Spleen (tissue), 11 donors: Measurements from ENCODE around the gene CSNK1D. TPM values are rescaled to one million over a fixed set of nuclear protein-coding genes. Genes with fewer than 3 reads are reported as not detected.

Experiments
- DNase-seq: peaks from one replicate; pipeline ENCODE4 v3.0.0-alpha.2; 2020
- H3K27ac ChIP-seq, 8 donors: fragments of 200-600 bp; sonication (generic) in 7 of 8; 1 replicate in 4 of 8; 2 replicates in 4 of 8; pipeline versions ENCODE4 v1.5.0 to v1.8.0; 2016 to 2021; ENCODE audit warnings: inconsistent platforms in 4 of 8, mild to moderate bottlenecking in 4 of 8, moderate library complexity in 1 of 8
- H3K27me3 ChIP-seq, 7 donors: fragments of 200-600 bp; sonication (generic) in 6 of 7; replicated peaks in 1 of 7; 1 replicate in 4 of 7; 2 replicates in 3 of 7; pipeline versions ENCODE4 v1.5.0 to v1.8.0; 2016 to 2021; ENCODE audit warnings: inconsistent platforms in 3 of 7, mild to moderate bottlenecking in 1 of 7
- H3K36me3 ChIP-seq, 6 donors: fragments of 200-600 bp; sonication (generic) in 5 of 6; 1 replicate in 4 of 6; 2 replicates in 2 of 6; pipeline versions ENCODE4 v1.5.0 to v1.8.0; 2016 to 2021; ENCODE audit warnings: inconsistent platforms in 2 of 6
- H3K4me1 ChIP-seq, 6 donors: fragments of 200-600 bp; sonication (generic) in 5 of 6; 1 replicate in 3 of 6; 2 replicates in 3 of 6; pipeline versions ENCODE4 v1.5.0 to v1.8.0; 2016 to 2021; ENCODE audit warnings: inconsistent platforms in 3 of 6
- H3K4me3 ChIP-seq, 8 donors: fragments of 200-600 bp; sonication (generic) in 7 of 8; 1 replicate in 4 of 8; 2 replicates in 4 of 8; pipeline versions ENCODE4 v1.5.0 to v1.8.0; 2016 to 2021; ENCODE audit warnings: inconsistent platforms in 4 of 8, mild to moderate bottlenecking in 4 of 8, moderate library complexity in 2 of 8
- H3K9me3 ChIP-seq, 8 donors: fragments of 200-600 bp; sonication (generic) in 7 of 8; 1 replicate in 4 of 8; 2 replicates in 4 of 8; pipeline versions ENCODE4 v1.5.0 to v1.8.0; 2016 to 2021; ENCODE audit warnings: inconsistent platforms in 4 of 8
- CTCF ChIP-seq, 11 experiments: fragments of 200-600 bp in 7 of 11; fragments of 450-650 bp in 4 of 11; sonication (generic) in 4 of 11; IDR thresholded peaks in 8 of 11; conservative IDR thresholded peaks in 3 of 11; 1 replicate in 7 of 11; 2 replicates in 4 of 11; pipeline versions ENCODE4 v1.4.0 to v1.8.0; 2016 to 2021; ENCODE audit warnings: antibody characterized with exemption in 11 of 11, inconsistent platforms in 4 of 11, mild to moderate bottlenecking in 1 of 11
- POLR2A ChIP-seq, 3 donors: fragments of 450-650 bp; IDR thresholded peaks; one replicate each; pipeline ENCODE4 v1.5.1; 2017; ENCODE audit warnings: antibody characterized with exemption in 3 of 3, mild to moderate bottlenecking in 1 of 3
- POLR2AphosphoS5 ChIP-seq, 3 donors: sonication (generic); formaldehyde crosslinking; IDR thresholded peaks; one replicate each; pipeline ENCODE4 v1.5.1; 2017; ENCODE audit warnings: antibody characterized with exemption in 3 of 3
- WGBS, 5 donors: extraction: QIAGEN DNeasy Blood & Tissue Kit in 3 of 5; methylation state at CpG; one replicate each; pipeline versions ENCODE4 v1.1.5 to v1.1.7; 2013 to 2018; 5-methylcytosine and 5-hydroxymethylcytosine counted together
- intact Hi-C: fragments of 100-400 bp; cut with DNase I; formaldehyde crosslinking; loops from one replicate; pipeline ENCODE4 v1.15.0; 2023; ENCODE audit warnings: low total_unique reads
- polyA plus RNA-seq, 3 donors: library from polyadenylated mRNA; stranded (reverse); fragments of 200-250 nt; gene quantifications; one replicate each; pipeline ENCODE4 v1.2.1, GENCODE V29; 2013
- total RNA-seq, 7 donors: library from RNA; depleted of rRNA in 3 of 7; stranded (reverse); fragments of >200 nt in 3 of 7; fragmentation: NEBNext Ultra II Directional in 4 of 7; extraction: Animal tissue kit (Norgen Biotek cat#: 25700) in 4 of 7; gene quantifications; one replicate each; pipeline versions ENCODE4 v1.1.0 to v1.2.1, GENCODE V29; 2016 to 2021
- donor health status: healthy with polysubstance abuse.
- donor health status: DM: no; HTN: no; CAD: no; lungs with moderate emphysema.
- donor health status: DM: no; HTN: no; CAD: no.
- donor health status: Bipolar disorder and iron deficiency.
- donor health status: healthy.
- donor health status: DM: no; HTN: no; CAD: no.
- donor health status: DM: yes; HTN: yes; CAD: no.

CSNK1D gene
- total and polyA plus RNA-seq, 10 donors: 46.5 to 216 (median 119) TPM

GRCh38 chr17:82318772-82319606, 45.5 kb upstream of the CSNK1D start:
- 93 to 97% (median 96%) methylated on average over 76 of the region's 76 CpGs for WGBS, 5 donors
- Histone ChIP-seq H3K27ac (no peak overlapping the region), H3K4me3 (no peak overlapping the region), H3K9me3 (no peaks in the 10 kb centered on the region), H3K27me3 (peaks cover 0 to 64% (median 19%) of the 10 kb centered on the region in 7 donors), H3K36me3 (peaks cover 0 to 31% (median 0%) of the 10 kb centered on the region in 6 donors), H3K4me1 (peaks cover 3 to 55% (median 35%) of the 10 kb centered on the region in 6 donors)
- no peak for DNase-seq
- no peak for TF ChIP-seq POLR2A (IDR thresholded peaks at IDR 0.05)
- intact Hi-C loops: no loop called here

GRCh38 chr17:82318169-82318498, 44.6 kb upstream of the CSNK1D start:
- no peak for DNase-seq
- Histone ChIP-seq H3K36me3 (peaks cover 0 to 27% (median 0%) of the 10 kb centered on the region in 6 donors), H3K27me3 (peaks cover 0 to 70% (median 21%) of the 10 kb centered on the region in 7 donors), H3K9me3 (no peaks in the 10 kb centered on the region), H3K4me1 (peaks cover 3 to 55% (median 35%) of the 10 kb centered on the region in 6 donors), H3K4me3 (no peak overlapping the region), H3K27ac (peak overlapping the region in 1 of 8 donors; percentile 88)
- 93 to 98% (median 95%) methylated on average over 20 of the region's 20 CpGs for WGBS, 5 donors
- TF ChIP-seq POLR2A (IDR thresholded peaks at IDR 0.05) (no peak), CTCF (IDR thresholded peaks at IDR 0.05 in 8 of 11, conservative IDR thresholded peaks at IDR 0.05 in 3 of 11) (no peak), POLR2AphosphoS5 (IDR thresholded peaks at IDR 0.05) (no peak)
- intact Hi-C loops: no loop called here

GRCh38 chr17:82317394-82318168, 44.1 kb upstream of the CSNK1D start, which contains the start of gene CD7:
Gene CD7, minus strand, starts transcription at chr17:82317608. Its CDS starts 113 bp downstream, at chr17:82317495.
- Histone ChIP-seq H3K4me1 (peaks cover 3 to 55% (median 35%) of the 10 kb centered on the region in 6 donors), H3K4me3 (peak within 1 kb of the TSS; percentile 12 to 69 (median 31)), H3K36me3 (peaks cover 0 to 21% (median 0%) of the 10 kb centered on the region in 6 donors), H3K27me3 (peaks cover 0 to 66% (median 21%) of the 10 kb centered on the region in 7 donors), H3K9me3 (no peaks in the 10 kb centered on the region), H3K27ac (peak within 1 kb of the TSS in 7 of 8 donors; percentile 29 to 88 (median 67))
- no peak for TF ChIP-seq POLR2A (IDR thresholded peaks at IDR 0.05)
- TF ChIP-seq POLR2AphosphoS5 (IDR thresholded peaks at IDR 0.05): peak; percentile 70 to 82 (median 71)
- no peak for TF ChIP-seq CTCF (IDR thresholded peaks at IDR 0.05 in 8 of 11, conservative IDR thresholded peaks at IDR 0.05 in 3 of 11)
- peak; percentile 87 for DNase-seq
- 76 to 82% (median 80%) methylated on average over 7 to 26 of the region's 26 CpGs for WGBS, 5 donors
- intact Hi-C loops: no loop called here

GRCh38 chr17:82316651-82317393, 43.3 kb upstream of the CSNK1D start:
- peaks cover 0 to 64% (median 21%) of the 10 kb centered on the region in 7 donors for H3K27me3 ChIP-seq
- peak overlapping the region; percentile 12 to 69 (median 31) for H3K4me3 ChIP-seq
- no peak for DNase-seq
- H3K27ac ChIP-seq: peak overlapping the region in 7 of 8 donors; percentile 29 to 88 (median 67)
- H3K36me3 ChIP-seq: peaks cover 0 to 14% (median 0%) of the 10 kb centered on the region in 6 donors
- intact Hi-C loops: no loop called here
- WGBS, 5 donors: 65 to 78% (median 75%) methylated on average over 16 to 29 of the region's 29 CpGs
- H3K4me1 ChIP-seq: peaks cover 3 to 49% (median 35%) of the 10 kb centered on the region in 6 donors
- no peaks in the 10 kb centered on the region for H3K9me3 ChIP-seq
- no peak for TF ChIP-seq POLR2A (IDR thresholded peaks at IDR 0.05)
- no peak for TF ChIP-seq CTCF (IDR thresholded peaks at IDR 0.05 in 8 of 11, conservative IDR thresholded peaks at IDR 0.05 in 3 of 11)
- no peak for TF ChIP-seq POLR2AphosphoS5 (IDR thresholded peaks at IDR 0.05)
